ENCODE data around the gene ATG10. TPM values are rescaled to one million over a fixed set of nuclear protein-coding genes. Genes with fewer than 3 reads are reported as not detected.
A peak's percentile ranks its signal among the peaks of the same experiment; 100 is the strongest.
"Not testable (repeated sequence)": the region's sequence is repeated elsewhere in the genome, so short reads cannot be mapped to it uniquely, and the experiment has no call there.

ATG10 gene
- total RNA-seq, 1 donor from 2014 or later = 14.8 TPM

GRCh38 chr5:82272571-82273356 lies 300.9 kb downstream of the ATG10 start:
- not testable (repeated sequence) for H3K27me3 Mint-ChIP-seq (ENCODE audit: low read depth); DNase-seq (ENCODE audit: low spot score in 2 of 2, unreplicated experiment in 2 of 2); H3K4me3 Mint-ChIP-seq
- H3K36me3 Mint-ChIP-seq = peaks cover 60% of the 10 kb centered on the region
- H3K4me1 Mint-ChIP-seq = peaks cover 15% of the 10 kb centered on the region
- peak overlapping the region; percentile 34 for H3K27ac Mint-ChIP-seq
- peaks cover 14% of the 10 kb centered on the region for H3K9me3 Mint-ChIP-seq

- peaks cover 54% of the 10 kb centered on the region for H3K36me3 Mint-ChIP-seq
- H3K9me3 Mint-ChIP-seq; H3K4me3 Mint-ChIP-seq; H3K27me3 Mint-ChIP-seq (ENCODE audit: low read depth); DNase-seq (ENCODE audit: low spot score in 2 of 2, unreplicated experiment in 2 of 2): not testable (repeated sequence)
- peaks cover 17% of the 10 kb centered on the region for H3K4me1 Mint-ChIP-seq
- H3K27ac Mint-ChIP-seq = peak overlapping the region; percentile 53
Measured at GRCh38 chr5:82273426-82273825, 301.6 kb downstream of the ATG10 start.

- no peak overlapping the region for H3K4me3 Mint-ChIP-seq
- H3K9me3 Mint-ChIP-seq = no peaks in the 10 kb centered on the region
- H3K27me3 Mint-ChIP-seq (ENCODE audit: low read depth) = no peaks in the 10 kb centered on the region
- DNase-seq (ENCODE audit: low spot score in 2 of 2, unreplicated experiment in 2 of 2) = no peak
- no peak for TF ChIP-seq CTCF (IDR thresholded peaks at IDR 0.05; ENCODE audit: unreplicated experiment)
- H3K4me1 Mint-ChIP-seq = peaks cover 22% of the 10 kb centered on the region
- H3K27ac Mint-ChIP-seq = peak overlapping the region; percentile 62
- H3K36me3 Mint-ChIP-seq = peaks cover 44% of the 10 kb centered on the region
Measured at GRCh38 chr5:82274343-82275211, 302.8 kb downstream of the ATG10 start.

- no peaks in the 10 kb centered on the region for H3K9me3 Mint-ChIP-seq
- H3K4me1 Mint-ChIP-seq = peaks cover 27% of the 10 kb centered on the region
- H3K36me3 Mint-ChIP-seq = peaks cover 39% of the 10 kb centered on the region
- H3K27ac Mint-ChIP-seq = peak overlapping the region; percentile 13
- no peaks in the 10 kb centered on the region for H3K27me3 Mint-ChIP-seq (ENCODE audit: low read depth)
- DNase-seq (ENCODE audit: low spot score in 2 of 2, unreplicated experiment in 2 of 2) = no peak
- no peak overlapping the region for H3K4me3 Mint-ChIP-seq
- TF ChIP-seq CTCF (IDR thresholded peaks at IDR 0.05; ENCODE audit: unreplicated experiment) = no peak
Measured at GRCh38 chr5:82275216-82275664, 303.4 kb downstream of the ATG10 start.

GRCh38 chr5:82276800-82277612 lies 305.2 kb downstream of the ATG10 start:
- Mint-ChIP-seq H3K36me3 (peaks cover 31% of the 10 kb centered on the region), H3K27ac (peak overlapping the region; percentile 98), H3K9me3 (no peaks in the 10 kb centered on the region), H3K27me3 (ENCODE audit: low read depth) (no peaks in the 10 kb centered on the region), H3K4me1 (peaks cover 24% of the 10 kb centered on the region), H3K4me3 (peak overlapping the region; percentile 82)
- no peak for DNase-seq (ENCODE audit: low spot score in 2 of 2, unreplicated experiment in 2 of 2)
- no peak for TF ChIP-seq CTCF (IDR thresholded peaks at IDR 0.05; ENCODE audit: unreplicated experiment)

GRCh38 chr5:82277613-82277986 lies 305.8 kb downstream of the ATG10 start:
- no peaks in the 10 kb centered on the region for H3K27me3 Mint-ChIP-seq (ENCODE audit: low read depth)
- TF ChIP-seq CTCF (IDR thresholded peaks at IDR 0.05; ENCODE audit: unreplicated experiment) = no peak
- peak overlapping the region; percentile 82 for H3K4me3 Mint-ChIP-seq
- peaks cover 21% of the 10 kb centered on the region for H3K4me1 Mint-ChIP-seq
- peak overlapping the region; percentile 98 for H3K27ac Mint-ChIP-seq
- no peak for DNase-seq (ENCODE audit: low spot score in 2 of 2, unreplicated experiment in 2 of 2)
- H3K9me3 Mint-ChIP-seq = no peaks in the 10 kb centered on the region
- H3K36me3 Mint-ChIP-seq = peaks cover 28% of the 10 kb centered on the region

All from mesothelial cell of epicardium (in vitro differentiated cells).